ENCODE data around the gene SIGLEC10.

DNA sequence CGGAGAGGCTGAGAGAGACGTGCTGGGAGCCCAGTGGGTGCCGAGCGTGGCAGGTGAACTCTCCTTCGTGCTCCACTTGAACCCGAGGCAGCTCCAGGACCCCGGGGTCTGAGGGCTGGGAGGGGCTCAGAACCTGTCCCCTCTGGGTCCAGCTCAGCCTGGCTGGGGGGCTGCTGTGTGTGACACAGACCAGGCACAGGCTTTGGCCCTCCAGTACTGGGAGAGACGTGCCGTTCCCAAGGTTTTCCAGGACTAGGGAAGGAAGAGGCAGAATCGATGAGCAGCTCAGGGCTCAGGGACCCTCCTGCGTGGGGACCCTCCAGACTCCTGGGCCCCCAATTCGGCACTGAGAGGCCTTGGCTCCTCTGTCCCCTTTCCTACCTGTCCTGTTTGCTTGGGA lies 2.3 kb downstream of the SIGLEC10 start:
- TF ChIP-seq CTCF (optimal IDR thresholded peaks at IDR 0.05 in 1 of 3, IDR thresholded peaks at IDR 0.05 in 1 of 3, conservative IDR thresholded peaks at IDR 0.05 in 1 of 3; ENCODE audit: extremely low read depth in 1 of 3, insufficient read depth in 2 of 3, low read length in 3 of 3) (no peak), EZH2 (IDR thresholded peaks at IDR 0.05; ENCODE audit: low read length) (no peak)
